Prostate gland (tissue), 2 donors: Measurements from ENCODE around the gene TAT.

Experiments used
- CTCF ChIP-seq, 4 experiments: fragments of 200-600 bp in 2 of 4; fragments of 450-650 bp in 2 of 4; sonication (generic) in 2 of 4; IDR thresholded peaks; 1 replicate in 3 of 4; 2 replicates in 1 of 4; pipeline ENCODE4 v1.5.1; 2016 to 2019; ENCODE audit warnings: antibody characterized with exemption in 4 of 4, mild to moderate bottlenecking in 2 of 4, moderate library complexity in 2 of 4
- POLR2A ChIP-seq: fragments of 450-650 bp; IDR thresholded peaks from one replicate; pipeline ENCODE4 v1.6.1; 2016; ENCODE audit warnings: antibody characterized with exemption, mild to moderate bottlenecking
- POLR2AphosphoS5 ChIP-seq: sonication (generic); formaldehyde crosslinking; IDR thresholded peaks from one replicate; pipeline ENCODE4 v1.6.1; 2017; ENCODE audit warnings: antibody characterized with exemption

GRCh38 chr16:71574702-71575101 is 2.2 kb downstream of the TAT start:
- no peak for TF ChIP-seq CTCF (IDR thresholded peaks at IDR 0.05)
- no peak for TF ChIP-seq POLR2A
- no peak for TF ChIP-seq POLR2AphosphoS5
